Central memory CD8-positive, alpha-beta T cell (primary cell): ENCODE measurements around the gene MATN1.

ENCODE experiments used
- ATAC-seq: fragments of 150-1000 bp; cut with Tn5 transposase; replicated peaks from 2 replicates; pipeline ENCODE4 v1.10.0; 2022; ENCODE audit warnings: mild to moderate bottlenecking, moderate FRiP score, moderate number of reproducible peaks; ENCODE audit not compliant: poor library complexity, severe bottlenecking; ENCODE audit errors: extremely low read depth
- DNase-seq, 2 donors: peaks; one replicate each; pipeline ENCODE4 v3.0.0; 2021; ENCODE audit warnings: low spot score in 2 of 2
- H3K27ac Mint-ChIP-seq: one replicate; pipeline ENCODE4 v1.8.0; 2022; ENCODE audit warnings: low read depth, mild to moderate bottlenecking, moderate library complexity, mixed read lengths
- H3K27me3 Mint-ChIP-seq: one replicate; pipeline ENCODE4 v1.8.0; 2022; ENCODE audit warnings: mixed read lengths
- H3K36me3 Mint-ChIP-seq: one replicate; pipeline ENCODE4 v1.8.0; 2022; ENCODE audit warnings: mild to moderate bottlenecking, moderate library complexity, mixed read lengths; ENCODE audit not compliant: insufficient read depth
- H3K4me1 Mint-ChIP-seq: one replicate; pipeline ENCODE4 v1.8.0; 2022; ENCODE audit warnings: mixed read lengths
- H3K4me3 Mint-ChIP-seq: one replicate; pipeline ENCODE4 v1.8.0; 2022; ENCODE audit warnings: mild to moderate bottlenecking, moderate library complexity, mixed read lengths
- H3K9me3 Mint-ChIP-seq: one replicate; pipeline ENCODE4 v1.8.0; 2022; ENCODE audit warnings: mixed read lengths

The MATN1 gene

GRCh38 chr1:30699762-30700161, 23.6 kb downstream of the MATN1 start:
- no peak for ATAC-seq
- no peak overlapping the region for H3K27ac Mint-ChIP-seq
- H3K9me3 Mint-ChIP-seq = no peaks in the 10 kb centered on the region
- H3K4me3 Mint-ChIP-seq = no peak overlapping the region
- no peaks in the 10 kb centered on the region for H3K4me1 Mint-ChIP-seq
- no peak for DNase-seq
- no peaks in the 10 kb centered on the region for H3K27me3 Mint-ChIP-seq
- H3K36me3 Mint-ChIP-seq = no peaks in the 10 kb centered on the region

- no peak overlapping the region for H3K27ac Mint-ChIP-seq
- no peak for DNase-seq
Observed at GRCh38 chr1:30698401-30698981, 24.9 kb downstream of the MATN1 start.

GRCh38 chr1:30697571-30698376, 25.6 kb downstream of the MATN1 start:
- no peaks in the 10 kb centered on the region for H3K4me1 Mint-ChIP-seq
- H3K27me3 Mint-ChIP-seq = no peaks in the 10 kb centered on the region
- no peak for DNase-seq
- H3K27ac Mint-ChIP-seq = no peak overlapping the region
- no peak for ATAC-seq
- no peaks in the 10 kb centered on the region for H3K9me3 Mint-ChIP-seq
- no peak overlapping the region for H3K4me3 Mint-ChIP-seq
- peaks cover 2% of the 10 kb centered on the region for H3K36me3 Mint-ChIP-seq

More at GRCh38 chr1:30698401-30698981, 24.9 kb downstream of the MATN1 start:
- no peaks in the 10 kb centered on the region for H3K4me1 Mint-ChIP-seq
- H3K36me3 Mint-ChIP-seq = no peaks in the 10 kb centered on the region
- H3K9me3 Mint-ChIP-seq = no peaks in the 10 kb centered on the region
- H3K4me3 Mint-ChIP-seq = no peak overlapping the region
- ATAC-seq = no peak
- H3K27me3 Mint-ChIP-seq = no peaks in the 10 kb centered on the region

GRCh38 chr1:30696831-30697230, 26.6 kb downstream of the MATN1 start:
- no peaks in the 10 kb centered on the region for H3K4me1 Mint-ChIP-seq
- H3K4me3 Mint-ChIP-seq = no peak overlapping the region
- no peak overlapping the region for H3K27ac Mint-ChIP-seq
- ATAC-seq = no peak
- peaks cover 9% of the 10 kb centered on the region for H3K27me3 Mint-ChIP-seq
- H3K36me3 Mint-ChIP-seq = peaks cover 2% of the 10 kb centered on the region
- DNase-seq = no peak
- no peaks in the 10 kb centered on the region for H3K9me3 Mint-ChIP-seq

- H3K4me1 Mint-ChIP-seq = no peaks in the 10 kb centered on the region
- H3K36me3 Mint-ChIP-seq = peaks cover 2% of the 10 kb centered on the region
- H3K27ac Mint-ChIP-seq = no peak overlapping the region
- H3K27me3 Mint-ChIP-seq = peaks cover 20% of the 10 kb centered on the region
- no peak overlapping the region for H3K4me3 Mint-ChIP-seq
- H3K9me3 Mint-ChIP-seq = no peaks in the 10 kb centered on the region
- no peak for ATAC-seq
- DNase-seq = no peak
Observed at GRCh38 chr1:30695439-30695841, 27.9 kb downstream of the MATN1 start.

GRCh38 chr1:30694280-30695175, 28.9 kb downstream of the MATN1 start:
- Mint-ChIP-seq H3K4me3 (no peak overlapping the region), H3K9me3 (no peaks in the 10 kb centered on the region), H3K4me1 (no peaks in the 10 kb centered on the region), H3K27ac (no peak overlapping the region), H3K27me3 (peaks cover 29% of the 10 kb centered on the region), H3K36me3 (peaks cover 2% of the 10 kb centered on the region)
- DNase-seq (no peak), ATAC-seq (no peak)

- DNase-seq = no peak
- Mint-ChIP-seq H3K4me1 (no peaks in the 10 kb centered on the region), H3K9me3 (no peaks in the 10 kb centered on the region), H3K27me3 (peaks cover 36% of the 10 kb centered on the region), H3K36me3 (peaks cover 2% of the 10 kb centered on the region), H3K27ac (no peak overlapping the region), H3K4me3 (no peak overlapping the region)
- ATAC-seq = no peak
Observed at GRCh38 chr1:30693822-30694221, 29.6 kb downstream of the MATN1 start.

- Mint-ChIP-seq H3K4me3 (no peak overlapping the region), H3K4me1 (no peaks in the 10 kb centered on the region), H3K27me3 (peaks cover 40% of the 10 kb centered on the region), H3K9me3 (no peaks in the 10 kb centered on the region), H3K36me3 (peaks cover 2% of the 10 kb centered on the region), H3K27ac (no peak overlapping the region)
- ATAC-seq = no peak
- DNase-seq = no peak
Observed at GRCh38 chr1:30693366-30693765, 30.0 kb downstream of the MATN1 start.

GRCh38 chr1:30692948-30693301, 30.5 kb downstream of the MATN1 start:
- no peaks in the 10 kb centered on the region for H3K4me1 Mint-ChIP-seq
- peak overlapping the region; percentile 6 for H3K4me3 Mint-ChIP-seq
- peaks cover 45% of the 10 kb centered on the region for H3K27me3 Mint-ChIP-seq

GRCh38 chr1:30692201-30692947, 31.0 kb downstream of the MATN1 start:
- Mint-ChIP-seq H3K9me3 (no peaks in the 10 kb centered on the region), H3K27ac (peak overlapping the region; percentile 67), H3K27me3 (peaks cover 50% of the 10 kb centered on the region), H3K4me1 (no peaks in the 10 kb centered on the region), H3K36me3 (peaks cover 2% of the 10 kb centered on the region), H3K4me3 (peak overlapping the region; percentile 6)
- ATAC-seq (no peak), DNase-seq (no peak)

More at GRCh38 chr1:30692948-30693301, 30.5 kb downstream of the MATN1 start:
- ATAC-seq (no peak), DNase-seq (no peak)
- no peaks in the 10 kb centered on the region for H3K9me3 Mint-ChIP-seq
- peaks cover 2% of the 10 kb centered on the region for H3K36me3 Mint-ChIP-seq
- no peak overlapping the region for H3K27ac Mint-ChIP-seq

GRCh38 chr1:30691480-30691879, 31.9 kb downstream of the MATN1 start:
- H3K27me3 Mint-ChIP-seq = peaks cover 59% of the 10 kb centered on the region
- no peaks in the 10 kb centered on the region for H3K4me1 Mint-ChIP-seq
- no peak for ATAC-seq
- no peak overlapping the region for H3K4me3 Mint-ChIP-seq
- H3K36me3 Mint-ChIP-seq = peaks cover 2% of the 10 kb centered on the region
- DNase-seq = no peak
- no peaks in the 10 kb centered on the region for H3K9me3 Mint-ChIP-seq
- peak overlapping the region; percentile 67 for H3K27ac Mint-ChIP-seq
